ENCODE results near the gene STH. TPM values are rescaled to one million over a fixed set of nuclear protein-coding genes. Genes with fewer than 3 reads are reported as not detected.
A peak's percentile ranks its signal among the peaks of the same experiment; 100 is the strongest.
"Not testable (repeated sequence)": the region's sequence is repeated elsewhere in the genome, so short reads cannot be mapped to it uniquely, and the experiment has no call there.

Gene STH
- total and polyA plus RNA-seq, 10 donors: not detected

DNA sequence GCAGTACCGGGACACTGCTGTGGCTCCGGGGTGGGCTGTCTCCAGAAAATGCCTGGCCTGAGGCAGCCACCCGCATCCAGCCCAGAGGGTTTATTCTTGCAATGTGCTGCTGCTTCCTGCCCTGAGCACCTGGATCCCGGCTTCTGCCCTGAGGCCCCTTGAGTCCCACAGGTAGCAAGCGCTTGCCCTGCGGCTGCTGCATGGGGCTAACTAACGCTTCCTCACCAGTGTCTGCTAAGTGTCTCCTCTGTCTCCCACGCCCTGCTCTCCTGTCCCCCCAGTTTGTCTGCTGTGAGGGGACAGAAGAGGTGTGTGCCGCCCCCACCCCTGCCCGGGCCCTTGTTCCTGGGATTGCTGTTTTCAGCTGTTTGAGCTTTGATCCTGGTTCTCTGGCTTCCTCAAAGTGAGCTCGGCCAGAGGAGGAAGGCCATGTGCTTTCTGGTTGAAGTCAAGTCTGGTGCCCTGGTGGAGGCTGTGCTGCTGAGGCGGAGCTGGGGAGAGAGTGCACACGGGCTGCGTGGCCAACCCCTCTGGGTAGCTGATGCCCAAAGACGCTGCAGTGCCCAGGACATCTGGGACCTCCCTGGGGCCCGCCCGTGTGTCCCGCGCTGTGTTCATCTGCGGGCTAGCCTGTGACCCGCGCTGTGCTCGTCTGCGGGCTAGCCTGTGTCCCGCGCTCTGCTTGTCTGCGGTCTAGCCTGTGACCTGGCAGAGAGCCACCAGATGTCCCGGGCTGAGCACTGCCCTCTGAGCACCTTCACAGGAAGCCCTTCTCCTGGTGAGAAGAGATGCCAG, 12.9 kb downstream of the STH start:
- peaks cover 0 to 6% (median 0%) of the 10 kb centered on the region in 7 donors for H3K27me3 ChIP-seq (replicated peaks in 1 of 7)
- WGBS, 5 donors: 81 to 89% (median 86%) methylated on average over 24 to 28 of the region's 28 CpGs
- TF ChIP-seq, protein P1, sequence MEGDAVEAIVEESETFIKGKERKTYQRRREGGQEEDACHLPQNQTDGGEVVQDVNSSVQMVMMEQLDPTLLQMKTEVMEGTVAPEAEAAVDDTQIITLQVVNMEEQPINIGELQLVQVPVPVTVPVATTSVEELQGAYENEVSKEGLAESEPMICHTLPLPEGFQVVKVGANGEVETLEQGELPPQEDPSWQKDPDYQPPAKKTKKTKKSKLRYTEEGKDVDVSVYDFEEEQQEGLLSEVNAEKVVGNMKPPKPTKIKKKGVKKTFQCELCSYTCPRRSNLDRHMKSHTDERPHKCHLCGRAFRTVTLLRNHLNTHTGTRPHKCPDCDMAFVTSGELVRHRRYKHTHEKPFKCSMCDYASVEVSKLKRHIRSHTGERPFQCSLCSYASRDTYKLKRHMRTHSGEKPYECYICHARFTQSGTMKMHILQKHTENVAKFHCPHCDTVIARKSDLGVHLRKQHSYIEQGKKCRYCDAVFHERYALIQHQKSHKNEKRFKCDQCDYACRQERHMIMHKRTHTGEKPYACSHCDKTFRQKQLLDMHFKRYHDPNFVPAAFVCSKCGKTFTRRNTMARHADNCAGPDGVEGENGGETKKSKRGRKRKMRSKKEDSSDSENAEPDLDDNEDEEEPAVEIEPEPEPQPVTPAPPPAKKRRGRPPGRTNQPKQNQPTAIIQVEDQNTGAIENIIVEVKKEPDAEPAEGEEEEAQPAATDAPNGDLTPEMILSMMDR (IDR thresholded peaks at IDR 0.05 in 8 of 11, conservative IDR thresholded peaks at IDR 0.05 in 3 of 11): no peak
- TF ChIP-seq POLR2AphosphoS5 (IDR thresholded peaks at IDR 0.05) (no peak), POLR2A (IDR thresholded peaks at IDR 0.05) (no peak)

DNA sequence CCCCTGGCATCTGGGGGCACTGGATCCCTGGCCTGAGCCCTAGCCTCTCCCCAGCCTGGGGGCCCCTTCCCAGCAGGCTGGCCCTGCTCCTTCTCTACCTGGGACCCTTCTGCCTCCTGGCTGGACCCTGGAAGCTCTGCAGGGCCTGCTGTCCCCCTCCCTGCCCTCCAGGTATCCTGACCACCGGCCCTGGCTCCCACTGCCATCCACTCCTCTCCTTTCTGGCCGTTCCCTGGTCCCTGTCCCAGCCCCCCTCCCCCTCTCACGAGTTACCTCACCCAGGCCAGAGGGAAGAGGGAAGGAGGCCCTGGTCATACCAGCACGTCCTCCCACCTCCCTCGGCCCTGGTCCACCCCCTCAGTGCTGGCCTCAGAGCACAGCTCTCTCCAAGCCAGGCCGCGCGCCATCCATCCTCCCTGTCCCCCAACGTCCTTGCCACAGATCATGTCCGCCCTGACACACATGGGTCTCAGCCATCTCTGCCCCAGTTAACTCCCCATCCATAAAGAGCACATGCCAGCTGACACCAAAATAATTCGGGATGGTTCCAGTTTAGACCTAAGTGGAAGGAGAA, 13.5 kb downstream of the STH start:
- TF ChIP-seq, protein P1 (IDR thresholded peaks at IDR 0.05 in 8 of 11, conservative IDR thresholded peaks at IDR 0.05 in 3 of 11): no peak
- TF ChIP-seq POLR2A (IDR thresholded peaks at IDR 0.05) (no peak), POLR2AphosphoS5 (IDR thresholded peaks at IDR 0.05) (no peak)
- H3K36me3 ChIP-seq: no peaks in the 10 kb centered on the region
- no peaks in the 10 kb centered on the region for H3K4me1 ChIP-seq
- no peak overlapping the region for H3K27ac ChIP-seq
- WGBS, 5 donors: 79 to 81% (median 80%) methylated on average over 10 to 11 of the region's 11 CpGs
- no peak overlapping the region for H3K4me3 ChIP-seq
- peak; percentile 59 for DNase-seq
- intact Hi-C loops (cut with DNase I; ENCODE audit: low total_unique reads): no loop called here
- peaks cover 0 to 6% (median 0%) of the 10 kb centered on the region in 7 donors for H3K27me3 ChIP-seq (replicated peaks in 1 of 7)
- H3K9me3 ChIP-seq: no peaks in the 10 kb centered on the region

More for the DNA sequence above, 12.9 kb downstream of the STH start:
- intact Hi-C loops (cut with DNase I; ENCODE audit: low total_unique reads): no loop called here
- H3K4me3 ChIP-seq: no peak overlapping the region
- H3K36me3 ChIP-seq: no peaks in the 10 kb centered on the region
- no peaks in the 10 kb centered on the region for H3K4me1 ChIP-seq
- no peaks in the 10 kb centered on the region for H3K9me3 ChIP-seq
- H3K27ac ChIP-seq: no peak overlapping the region
- DNase-seq: peak; percentile 66

DNA sequence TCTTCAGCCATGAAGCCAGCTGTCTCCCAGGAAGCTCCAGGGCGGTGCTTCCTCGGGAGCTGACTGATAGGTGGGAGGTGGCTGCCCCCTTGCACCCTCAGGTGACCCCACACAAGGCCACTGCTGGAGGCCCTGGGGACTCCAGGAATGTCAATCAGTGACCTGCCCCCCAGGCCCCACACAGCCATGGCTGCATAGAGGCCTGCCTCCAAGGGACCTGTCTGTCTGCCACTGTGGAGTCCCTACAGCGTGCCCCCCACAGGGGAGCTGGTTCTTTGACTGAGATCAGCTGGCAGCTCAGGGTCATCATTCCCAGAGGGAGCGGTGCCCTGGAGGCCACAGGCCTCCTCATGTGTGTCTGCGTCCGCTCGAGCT, 14.1 kb downstream of the STH start:
- peaks cover 0 to 3% (median 0%) of the 10 kb centered on the region in 6 donors for H3K4me1 ChIP-seq
- no peaks in the 10 kb centered on the region for H3K36me3 ChIP-seq
- H3K27me3 ChIP-seq (replicated peaks in 1 of 7): peaks cover 0 to 6% (median 0%) of the 10 kb centered on the region in 7 donors
- intact Hi-C loops (cut with DNase I; ENCODE audit: low total_unique reads): no loop called here
- WGBS, 5 donors: 89 to 96% (median 94%) methylated on average over 3 to 7 of the region's 7 CpGs
- TF ChIP-seq POLR2AphosphoS5 (IDR thresholded peaks at IDR 0.05) (no peak), POLR2A (IDR thresholded peaks at IDR 0.05) (no peak)
- TF ChIP-seq, protein P1 (IDR thresholded peaks at IDR 0.05 in 8 of 11, conservative IDR thresholded peaks at IDR 0.05 in 3 of 11): no peak
- no peak overlapping the region for H3K4me3 ChIP-seq
- no peaks in the 10 kb centered on the region for H3K9me3 ChIP-seq
- DNase-seq: peak; percentile 66
- H3K27ac ChIP-seq: no peak overlapping the region

DNA sequence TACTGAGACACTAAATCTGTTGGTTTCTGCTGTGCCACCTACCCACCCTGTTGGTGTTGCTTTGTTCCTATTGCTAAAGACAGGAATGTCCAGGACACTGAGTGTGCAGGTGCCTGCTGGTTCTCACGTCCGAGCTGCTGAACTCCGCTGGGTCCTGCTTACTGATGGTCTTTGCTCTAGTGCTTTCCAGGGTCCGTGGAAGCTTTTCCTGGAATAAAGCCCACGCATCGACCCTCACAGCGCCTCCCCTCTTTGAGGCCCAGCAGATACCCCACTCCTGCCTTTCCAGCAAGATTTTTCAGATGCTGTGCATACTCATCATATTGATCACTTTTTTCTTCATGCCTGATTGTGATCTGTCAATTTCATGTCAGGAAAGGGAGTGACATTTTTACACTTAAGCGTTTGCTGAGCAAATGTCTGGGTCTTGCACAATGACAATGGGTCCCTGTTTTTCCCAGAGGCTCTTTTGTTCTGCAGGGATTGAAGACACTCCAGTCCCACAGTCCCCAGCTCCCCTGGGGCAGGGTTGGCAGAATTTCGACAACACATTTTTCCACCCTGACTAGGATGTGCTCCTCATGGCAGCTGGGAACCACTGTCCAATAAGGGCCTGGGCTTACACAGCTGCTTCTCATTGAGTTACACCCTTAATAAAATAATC, 14.6 kb downstream of the STH start:
- H3K9me3 ChIP-seq: no peaks in the 10 kb centered on the region
- peaks cover 0 to 7% (median 0%) of the 10 kb centered on the region in 6 donors for H3K4me1 ChIP-seq
- H3K27me3 ChIP-seq (replicated peaks in 1 of 7): peaks cover 0 to 6% (median 0%) of the 10 kb centered on the region in 7 donors
- 83 to 90% (median 88%) methylated on average over 9 of the region's 9 CpGs for WGBS, 5 donors
- no peak overlapping the region for H3K4me3 ChIP-seq
- no peaks in the 10 kb centered on the region for H3K36me3 ChIP-seq
- intact Hi-C loops (cut with DNase I; ENCODE audit: low total_unique reads): no loop called here
- H3K27ac ChIP-seq: no peak overlapping the region
- TF ChIP-seq POLR2A (IDR thresholded peaks at IDR 0.05): no peak
- TF ChIP-seq POLR2AphosphoS5 (IDR thresholded peaks at IDR 0.05): no peak
- TF ChIP-seq, protein P1 (IDR thresholded peaks at IDR 0.05 in 8 of 11, conservative IDR thresholded peaks at IDR 0.05 in 3 of 11): no peak
- peak; percentile 21 for DNase-seq

DNA sequence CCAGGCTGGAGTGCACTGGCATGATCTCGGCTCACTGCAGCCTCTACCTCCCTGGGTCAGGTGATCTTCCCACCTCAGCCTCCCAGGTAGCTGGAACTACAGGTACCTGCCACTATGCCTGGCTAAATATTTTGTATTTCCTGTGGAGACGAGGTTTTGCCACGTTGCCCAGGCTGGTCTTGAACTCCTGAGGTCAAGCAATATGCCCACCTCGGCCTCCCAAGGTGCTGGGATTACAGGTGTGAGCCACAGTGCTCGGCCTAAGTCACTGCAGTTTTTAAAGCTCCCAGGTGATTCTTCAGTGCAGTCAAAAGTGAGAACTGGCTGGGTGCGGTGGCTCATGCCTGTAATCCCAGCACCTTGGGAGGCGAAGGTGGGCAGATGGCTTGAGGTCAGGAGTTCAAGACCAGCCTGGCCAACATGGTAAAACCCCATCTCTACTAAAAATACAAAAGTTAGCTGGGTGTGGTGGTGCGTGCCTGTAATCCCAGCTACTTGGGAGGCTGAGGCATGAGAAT, 20.4 kb downstream of the STH start:
- WGBS, 5 donors: 77 to 93% (median 88%) methylated on average over 8 of the region's 8 CpGs
- peak; percentile 60 for DNase-seq

More for the DNA sequence above, 20.4 kb downstream of the STH start:
- H3K4me3 ChIP-seq; H3K9me3 ChIP-seq; H3K27me3 ChIP-seq (replicated peaks in 1 of 7); intact Hi-C loops (cut with DNase I; ENCODE audit: low total_unique reads): not testable (repeated sequence)
- H3K36me3 ChIP-seq: peaks cover 0 to 12% (median 0%) of the 10 kb centered on the region in 6 donors
- peak overlapping the region in 7 of 8 donors; percentile 51 to 80 (median 74) for H3K27ac ChIP-seq
- H3K4me1 ChIP-seq: peaks cover 0 to 32% (median 11%) of the 10 kb centered on the region in 6 donors
